HepG2 (cell line): Measurements from ENCODE around the gene NBPF1. TPM values are rescaled to one million over a fixed set of nuclear protein-coding genes. Genes with fewer than 3 reads are reported as not detected.

Source experiments
- BHLHE40 ChIP-seq: IDR thresholded peaks from 2 replicates; pipeline ENCODE4 v1.6.1; 2011; ENCODE audit warnings: low read length, improper control_type of control experiment
- E2F5 ChIP-seq: sonication (generic); formaldehyde crosslinking; conservative IDR thresholded peaks from 2 replicates; pipeline ENCODE4 v1.4.0; 2020; ENCODE audit warnings: missing genetic modification reagents
- FOXO1 ChIP-seq: sonication (generic); formaldehyde crosslinking; IDR thresholded peaks from 2 replicates; pipeline ENCODE4 v1.4.0; 2020; ENCODE audit warnings: missing genetic modification reagents
- JDP2 ChIP-seq: sonication (generic); formaldehyde crosslinking; IDR thresholded peaks from 2 replicates; pipeline ENCODE4 v1.8.1; 2022; ENCODE audit warnings: missing genetic modification reagents, borderline replicate concordance
- KLF6 ChIP-seq: IDR thresholded peaks from 2 replicates; pipeline ENCODE4 v1.8.0; 2016; ENCODE audit warnings: missing biosample characterization, missing genetic modification reagents
- MEF2D ChIP-seq: sonication (generic); formaldehyde crosslinking; IDR thresholded peaks from 2 replicates; pipeline ENCODE4 v1.5.1; 2020; ENCODE audit warnings: mild to moderate bottlenecking, missing genetic modification reagents
- NCOR1 ChIP-seq: fragments of 200-600 bp; sonication (generic); IDR thresholded peaks from 2 replicates; pipeline ENCODE4 v1.7.0; 2017; ENCODE audit warnings: antibody characterized with exemption, low read length, borderline replicate concordance
- NFATC3 ChIP-seq: sonication (generic); formaldehyde crosslinking; IDR thresholded peaks from 2 replicates; pipeline ENCODE4 v1.5.1; 2020; ENCODE audit warnings: mild to moderate bottlenecking, missing genetic modification reagents
- PRPF4 ChIP-seq: fragments of 200-400 bp; formaldehyde crosslinking; IDR thresholded peaks from 2 replicates; pipeline ENCODE4 v1.6.1; 2016; ENCODE audit warnings: low read length, low read depth; ENCODE audit not compliant: poor library complexity, severe bottlenecking
- RFX1 ChIP-seq: fragments of 450-650 bp; IDR thresholded peaks from 2 replicates; pipeline ENCODE4 v1.6.1; 2017
- U2AF2 ChIP-seq: fragments of 200-400 bp; formaldehyde crosslinking; IDR thresholded peaks from 2 replicates; pipeline ENCODE4 v1.6.1; 2017; ENCODE audit warnings: low read depth, mild to moderate bottlenecking, low read length
- ZNF431 ChIP-seq: sonication (generic); formaldehyde crosslinking; IDR thresholded peaks from 2 replicates; pipeline ENCODE4 v1.9.0; 2022; ENCODE audit warnings: missing genetic modification reagents, low read depth, mild to moderate bottlenecking, borderline replicate concordance
- ZSCAN20 ChIP-seq: sonication (generic); formaldehyde crosslinking; IDR thresholded peaks from 2 replicates; pipeline ENCODE4 v1.4.0; 2020; ENCODE audit warnings: missing genetic modification reagents, mild to moderate bottlenecking, borderline replicate concordance
- polyA plus RNA-seq, 8 experiments: library from polyadenylated mRNA; depleted of rRNA in 3 of 8; stranded (reverse) in 7 of 8; unstranded in 1 of 8; fragments of >200 nt; fragmentation: Illumina TruSeq in 4 of 8; extraction: Trizol in 4 of 8; gene quantifications; 2 replicates each; pipeline versions ENCODE4 v1.2.1 to v1.2.3, GENCODE V29; 2011 to 2016; ENCODE audit warnings: low read depth in 4 of 8, missing spikeins in 1 of 8, mixed read lengths in 1 of 8; ENCODE audit not compliant: insufficient read depth in 1 of 8
- total RNA-seq, 5 experiments: library from RNA; depleted of rRNA; stranded (reverse); fragments of >200 nt; fragmentation: Illumina TruSeq; extraction: Trizol; gene quantifications; 2 replicates each; pipeline ENCODE4 v1.2.3, GENCODE V29; 2016; ENCODE audit warnings: low read depth in 1 of 5
- TF ChIP-seq, protein P1 (sequence below): sonication (generic); formaldehyde crosslinking; IDR thresholded peaks from 2 replicates; pipeline ENCODE4 v1.5.0; 2020; ENCODE audit warnings: mild to moderate bottlenecking, missing genetic modification reagents

NBPF1 gene
- total and polyA plus RNA-seq, 2 of the 13 experiments (the other 11 are each of a cell fraction or from before 2014, with no cell fraction given) = 30.3 to 35.6 TPM

DNA sequence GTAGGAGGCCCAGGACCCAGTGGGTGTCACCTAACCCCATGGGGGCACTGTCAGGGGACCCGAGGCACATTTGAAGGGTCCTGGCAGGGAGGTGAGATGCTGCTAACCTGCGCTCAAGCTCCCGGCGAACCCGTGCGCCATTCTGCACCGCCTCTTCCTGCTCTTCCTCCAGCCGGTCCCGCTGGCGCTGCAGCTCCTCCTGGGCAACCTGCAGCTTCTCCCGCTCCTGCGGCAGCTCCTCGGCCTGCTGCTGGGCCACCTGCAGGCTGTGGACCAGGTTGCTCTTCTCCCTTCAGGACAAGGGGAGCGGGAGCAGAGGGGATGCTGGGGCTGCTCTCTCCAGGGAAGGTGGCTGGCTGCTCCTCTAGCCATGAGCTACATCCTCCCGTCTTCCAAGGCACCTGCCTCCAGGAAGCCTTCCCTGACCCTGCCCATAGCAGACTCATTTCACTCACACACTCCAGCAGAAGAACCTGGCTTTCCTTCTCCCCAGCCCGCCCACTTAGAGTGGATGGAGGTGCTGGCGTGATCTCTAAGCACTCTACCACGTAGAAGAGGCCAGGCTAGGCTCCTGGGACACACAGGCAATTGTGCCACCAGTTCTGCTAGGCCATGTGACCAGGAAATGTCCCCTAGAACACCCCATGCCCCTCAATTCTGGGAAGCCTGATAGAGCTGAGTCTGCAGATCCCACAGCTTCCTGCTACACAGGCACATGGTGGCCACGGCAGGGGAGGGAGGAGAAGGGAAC lies 15.2 kb upstream of the NBPF1 start (continued):
- TF ChIP-seq U2AF2 (no peak), MEF2D (CRISPR knock-in tag) (no peak), KLF6 (CRISPR knock-in tag) (no peak), ZNF431 (CRISPR knock-in tag) (no peak), FOXO1 (peak; percentile 47; the same call in 1 of the 2 replicates), NFATC3 (no peak), ZSCAN20 (CRISPR knock-in tag) (no peak), E2F5 (CRISPR knock-in tag) (no peak), RFX1 (no peak), NCOR1 (no peak), PRPF4 (no peak), BHLHE40 (no peak), JDP2 (CRISPR knock-in tag) (no peak)
- TF ChIP-seq, protein P1, sequence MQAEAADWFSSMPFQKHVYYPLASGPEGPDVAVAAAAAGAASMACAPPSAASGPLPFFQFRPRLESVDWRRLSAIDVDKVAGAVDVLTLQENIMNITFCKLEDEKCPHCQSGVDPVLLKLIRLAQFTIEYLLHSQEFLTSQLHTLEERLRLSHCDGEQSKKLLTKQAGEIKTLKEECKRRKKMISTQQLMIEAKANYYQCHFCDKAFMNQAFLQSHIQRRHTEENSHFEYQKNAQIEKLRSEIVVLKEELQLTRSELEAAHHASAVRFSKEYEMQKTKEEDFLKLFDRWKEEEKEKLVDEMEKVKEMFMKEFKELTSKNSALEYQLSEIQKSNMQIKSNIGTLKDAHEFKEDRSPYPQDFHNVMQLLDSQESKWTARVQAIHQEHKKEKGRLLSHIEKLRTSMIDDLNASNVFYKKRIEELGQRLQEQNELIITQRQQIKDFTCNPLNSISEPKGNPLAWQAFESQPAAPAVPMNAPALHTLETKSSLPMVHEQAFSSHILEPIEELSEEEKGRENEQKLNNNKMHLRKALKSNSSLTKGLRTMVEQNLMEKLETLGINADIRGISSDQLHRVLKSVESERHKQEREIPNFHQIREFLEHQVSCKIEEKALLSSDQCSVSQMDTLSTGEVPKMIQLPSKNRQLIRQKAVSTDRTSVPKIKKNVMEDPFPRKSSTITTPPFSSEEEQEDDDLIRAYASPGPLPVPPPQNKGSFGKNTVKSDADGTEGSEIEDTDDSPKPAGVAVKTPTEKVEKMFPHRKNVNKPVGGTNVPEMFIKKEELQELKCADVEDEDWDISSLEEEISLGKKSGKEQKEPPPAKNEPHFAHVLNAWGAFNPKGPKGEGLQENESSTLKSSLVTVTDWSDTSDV (CRISPR knock-in tag) = no peak
